ENCODE measurements around the gene NASP.

- TF ChIP-seq CTCF (IDR thresholded peaks at IDR 0.05 in 4 of 5, conservative IDR thresholded peaks at IDR 0.05 in 1 of 5) = no peak
- no peak for TF ChIP-seq POLR2A (IDR thresholded peaks at IDR 0.05)
These were observed 689 bp downstream of the NASP start for GRCh38 chr1:45584351-45585109.
